ACC112 (cell line): ENCODE results near the gene PCBP3.
"Not testable (repeated sequence)": the region's sequence is repeated elsewhere in the genome, so short reads cannot be mapped to it uniquely, and the experiment has no call there.

Experiments used
- H2AFZ ChIP-seq: fragments of 200-600 bp; sonication (generic); one replicate; pipeline ENCODE4 v1.6.0; 2017; ENCODE audit warnings: antibody characterized with exemption, low read length; ENCODE audit not compliant: unreplicated experiment
- H3K27ac ChIP-seq: fragments of 200-600 bp; sonication (generic); 2 replicates; pipeline ENCODE4 v1.5.1; 2014; ENCODE audit warnings: low read depth, mild to moderate bottlenecking, antibody characterized with exemption, low read length, moderate library complexity
- H3K27me3 ChIP-seq: fragments of 200-600 bp; sonication (generic); 2 replicates; pipeline ENCODE4 v1.6.1; 2014; ENCODE audit warnings: mild to moderate bottlenecking, antibody characterized with exemption, low read length, moderate library complexity, mixed read lengths; ENCODE audit not compliant: insufficient read depth
- H3K36me3 ChIP-seq: fragments of 200-600 bp; sonication (generic); 2 replicates; pipeline ENCODE4 v1.6.1; 2016; ENCODE audit warnings: mild to moderate bottlenecking, antibody characterized with exemption, low read length, moderate library complexity, mixed read lengths; ENCODE audit not compliant: insufficient read depth
- H3K4me1 ChIP-seq: fragments of 200-600 bp; sonication (generic); one replicate; pipeline ENCODE4 v1.6.1; 2016; ENCODE audit warnings: low read length, mixed read lengths; ENCODE audit not compliant: insufficient read depth, unreplicated experiment, control insufficient read depth
- H3K4me3 ChIP-seq: fragments of 200-600 bp; sonication (generic); 2 replicates; pipeline ENCODE4 v1.5.1; 2014; ENCODE audit warnings: mild to moderate bottlenecking, low read depth, low read length
- H3K79me2 ChIP-seq: fragments of 200-600 bp; sonication (generic); one replicate; pipeline ENCODE4 v1.6.0; 2016; ENCODE audit warnings: low read length; ENCODE audit not compliant: control insufficient read depth, unreplicated experiment, insufficient read depth

Gene PCBP3

DNA sequence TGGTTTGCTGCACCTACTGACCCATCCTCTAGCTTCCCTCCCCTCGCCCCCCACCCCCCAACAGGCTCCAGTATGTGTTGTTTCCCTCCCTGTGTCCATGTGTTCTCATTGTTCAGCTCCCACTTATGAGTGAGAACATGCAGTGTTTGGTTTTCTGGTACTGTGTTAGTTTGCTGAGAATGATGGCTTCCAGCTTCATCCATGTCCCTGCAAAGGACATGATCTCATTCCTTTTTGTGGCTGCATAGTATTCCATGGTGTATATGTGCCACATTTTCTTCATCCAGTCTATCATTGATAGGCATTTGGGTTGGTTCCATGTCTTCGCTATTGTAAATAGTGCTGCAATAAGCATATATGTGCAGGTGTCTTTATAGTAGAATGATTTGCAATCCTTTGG is 17.4 kb upstream of the PCBP3 start:
- not testable (repeated sequence) for H3K79me2 ChIP-seq, H2AFZ ChIP-seq, H3K27ac ChIP-seq, H3K36me3 ChIP-seq, H3K4me1 ChIP-seq, H3K4me3 ChIP-seq
- peaks cover 23% of the 10 kb centered on the region for H3K27me3 ChIP-seq

DNA sequence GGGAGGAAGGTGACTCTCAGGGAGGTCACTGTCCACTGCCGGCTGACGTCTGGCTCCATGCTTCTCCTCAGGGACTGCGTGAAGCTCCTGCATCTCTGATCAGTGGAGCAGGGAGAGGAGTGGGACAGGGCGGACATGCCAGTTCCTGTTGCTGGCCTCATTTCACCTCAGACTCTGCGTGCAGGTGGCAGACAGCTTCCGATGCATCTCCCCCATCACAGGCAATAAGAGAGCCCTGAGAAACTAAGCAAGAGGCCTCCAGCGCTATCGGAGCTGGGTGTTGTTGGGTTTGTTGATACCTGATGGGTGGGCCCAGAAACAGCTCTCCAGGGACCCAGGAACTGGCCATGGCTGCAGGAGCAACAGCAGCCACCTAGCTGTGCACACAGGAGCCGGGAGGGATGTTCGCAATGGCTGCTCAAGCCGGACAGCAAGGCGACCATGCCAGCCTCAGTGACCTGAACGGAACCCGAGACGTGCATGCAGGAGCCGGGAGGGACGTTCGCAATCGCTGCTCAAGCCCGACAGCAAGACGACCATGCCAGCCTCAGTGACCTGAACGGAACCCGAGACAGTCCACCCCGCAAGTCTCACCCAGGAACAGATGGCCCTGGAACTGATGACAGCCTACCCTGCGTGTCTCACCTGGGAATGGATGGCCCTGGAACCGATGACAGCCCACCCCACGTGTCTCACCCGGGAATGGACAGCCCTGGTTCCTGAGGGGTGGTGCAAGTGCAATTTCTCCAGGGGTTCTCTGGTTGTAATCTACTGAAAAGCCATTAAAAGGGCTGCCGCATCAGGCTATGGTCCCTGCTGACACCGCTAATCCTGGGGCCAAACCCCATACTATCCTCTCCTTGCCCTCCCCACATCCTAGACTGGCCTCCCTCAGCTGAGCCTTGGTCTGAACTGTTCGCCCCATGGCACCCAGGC is 14.2 kb upstream of the PCBP3 start:
- Histone ChIP-seq H3K79me2 (no peaks in the 10 kb centered on the region), H3K27me3 (peaks cover 18% of the 10 kb centered on the region), H3K27ac (no peak overlapping the region), H2AFZ (no peak overlapping the region), H3K4me1 (no peaks in the 10 kb centered on the region), H3K36me3 (no peaks in the 10 kb centered on the region), H3K4me3 (no peak overlapping the region)

DNA sequence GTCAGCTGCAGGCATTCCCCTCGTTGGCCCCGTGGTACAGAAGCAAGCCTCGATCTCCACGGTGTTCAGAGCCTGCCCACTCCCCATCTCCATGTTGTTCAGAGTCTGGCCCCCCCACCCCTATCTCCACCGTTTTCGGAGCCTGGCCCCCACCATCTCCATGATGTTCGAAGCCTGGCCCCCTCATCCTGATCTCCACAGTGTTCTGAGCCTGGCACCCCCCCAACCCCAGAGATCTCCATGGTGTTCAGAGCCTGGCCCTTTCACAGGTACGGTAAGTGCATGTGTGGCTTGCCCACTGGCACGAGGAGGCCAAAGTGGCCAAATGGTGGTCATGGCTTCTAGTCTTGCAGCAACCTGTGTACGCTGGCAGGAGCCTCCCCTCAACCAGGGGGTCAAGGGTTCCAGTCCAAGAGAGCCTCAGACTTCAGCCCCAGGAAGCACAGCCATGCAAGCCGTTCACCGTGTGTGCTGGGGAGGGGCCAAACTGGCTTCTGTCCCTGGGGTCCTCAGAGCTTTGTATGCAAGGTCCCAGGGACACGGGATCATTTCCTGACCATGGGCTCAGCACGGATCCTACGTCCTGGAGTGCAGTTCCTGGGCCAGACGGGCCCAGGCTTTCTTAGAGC is 13.3 kb upstream of the PCBP3 start:
- Histone ChIP-seq H3K79me2 (no peaks in the 10 kb centered on the region), H3K27me3 (peaks cover 14% of the 10 kb centered on the region), H3K4me1 (no peaks in the 10 kb centered on the region), H3K36me3 (no peaks in the 10 kb centered on the region), H3K27ac (no peak overlapping the region), H2AFZ (no peak overlapping the region), H3K4me3 (no peak overlapping the region)

DNA sequence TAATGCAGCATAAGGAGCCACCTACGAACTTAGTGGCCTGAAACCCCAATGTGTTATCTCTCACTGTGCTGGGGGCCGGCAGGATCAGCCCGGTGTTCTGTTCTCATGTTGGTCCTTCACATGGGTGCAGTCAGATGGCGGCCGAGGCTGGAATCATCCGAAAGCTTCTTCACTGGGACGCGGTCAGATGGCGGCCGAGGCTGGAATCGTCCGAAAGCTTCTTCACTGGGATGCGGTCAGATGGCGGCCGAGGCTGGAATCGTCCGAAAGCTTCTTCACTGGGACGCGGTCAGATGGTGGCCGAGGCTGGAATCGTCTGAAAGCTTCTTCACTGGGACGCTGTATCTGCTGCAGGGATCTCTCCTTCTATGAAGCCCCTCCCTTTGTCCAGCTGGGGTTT is 12.6 kb upstream of the PCBP3 start:
- H3K79me2 ChIP-seq, result no peaks in the 10 kb centered on the region
- peaks cover 14% of the 10 kb centered on the region for H3K27me3 ChIP-seq
- no peak overlapping the region for H3K4me3 ChIP-seq
- H2AFZ ChIP-seq, result no peak overlapping the region
- H3K36me3 ChIP-seq, result no peaks in the 10 kb centered on the region
- H3K4me1 ChIP-seq, result no peaks in the 10 kb centered on the region
- H3K27ac ChIP-seq, result no peak overlapping the region

DNA sequence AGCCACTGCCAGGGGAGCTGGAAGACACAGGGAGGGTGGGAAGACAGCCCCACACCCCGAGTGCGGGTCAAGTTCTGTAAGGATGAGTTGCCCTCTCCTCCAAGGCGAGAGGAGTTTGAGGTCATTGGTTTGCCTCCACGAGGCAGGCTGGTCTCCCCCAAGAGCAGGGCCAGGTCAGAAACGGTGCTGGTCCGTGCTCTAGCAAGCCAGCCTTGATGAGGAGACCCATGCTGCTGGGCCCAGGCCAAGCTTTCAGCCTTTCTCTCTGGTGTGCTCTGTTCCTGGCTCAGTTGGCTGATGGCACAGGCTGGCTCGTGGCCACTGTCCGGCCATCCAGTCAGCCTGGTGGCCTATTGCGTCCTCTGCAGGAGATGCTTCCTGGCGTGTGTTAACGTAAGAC is 12.0 kb upstream of the PCBP3 start:
- Histone ChIP-seq H2AFZ (no peak overlapping the region), H3K79me2 (no peaks in the 10 kb centered on the region), H3K36me3 (no peaks in the 10 kb centered on the region), H3K27me3 (peaks cover 14% of the 10 kb centered on the region), H3K4me1 (no peaks in the 10 kb centered on the region), H3K27ac (no peak overlapping the region), H3K4me3 (no peak overlapping the region)

DNA sequence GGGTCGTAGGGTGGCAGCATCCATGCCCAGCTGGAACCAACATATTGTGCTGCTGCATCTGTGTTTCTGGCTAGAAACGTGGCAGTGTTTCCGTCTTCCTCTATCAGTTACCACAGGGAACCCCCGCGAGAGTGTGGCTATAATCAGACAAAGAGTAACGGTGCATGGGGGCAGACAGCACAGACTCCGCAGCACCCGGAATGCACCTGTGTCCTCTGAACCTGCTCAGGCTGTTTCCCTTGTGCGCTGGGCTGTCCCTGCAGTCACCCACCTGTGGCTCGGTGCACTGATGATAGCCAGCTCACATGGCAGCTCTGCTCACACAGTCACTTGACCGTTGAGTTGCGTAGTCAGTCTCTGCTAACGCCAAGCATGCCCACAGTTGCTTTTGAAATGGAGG is 11.4 kb upstream of the PCBP3 start:
- H3K27ac ChIP-seq, result no peak overlapping the region
- no peaks in the 10 kb centered on the region for H3K79me2 ChIP-seq
- H3K4me3 ChIP-seq, result no peak overlapping the region
- no peaks in the 10 kb centered on the region for H3K4me1 ChIP-seq
- H2AFZ ChIP-seq, result no peak overlapping the region
- H3K36me3 ChIP-seq, result no peaks in the 10 kb centered on the region
- H3K27me3 ChIP-seq, result peaks cover 17% of the 10 kb centered on the region

DNA sequence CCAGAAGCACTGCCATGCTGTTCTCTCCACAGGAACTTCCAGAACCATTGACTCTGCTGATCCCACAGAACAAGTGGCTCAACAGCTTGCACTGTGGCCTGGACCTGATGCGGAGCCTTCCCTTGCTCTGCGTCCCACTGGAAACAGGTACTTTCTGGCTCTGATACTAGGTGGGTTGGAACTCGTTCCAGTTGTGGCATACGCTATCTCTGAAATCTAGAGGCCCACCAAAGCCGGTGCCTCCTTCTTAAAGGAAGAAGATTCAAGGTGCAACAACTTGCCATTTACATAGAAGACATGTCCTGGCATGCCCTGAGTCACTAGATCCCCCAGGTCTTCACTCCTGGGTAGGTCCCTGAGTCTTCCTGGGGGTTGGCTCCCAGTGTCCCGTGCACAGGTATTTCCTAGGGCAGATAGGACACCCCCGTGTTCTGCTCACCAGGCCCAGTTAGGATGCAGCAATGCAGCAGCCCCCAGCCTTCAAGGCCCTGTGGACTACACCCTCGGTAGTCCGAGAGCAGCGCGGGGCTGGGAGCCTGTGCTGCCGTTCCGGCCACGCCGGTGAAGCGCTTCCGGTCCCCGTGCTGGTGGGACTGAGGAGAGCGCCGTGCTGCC is 10.8 kb upstream of the PCBP3 start:
- Histone ChIP-seq H3K27ac (no peak overlapping the region), H3K79me2 (no peaks in the 10 kb centered on the region), H3K36me3 (no peaks in the 10 kb centered on the region), H3K4me1 (no peaks in the 10 kb centered on the region), H3K4me3 (no peak overlapping the region), H2AFZ (no peak overlapping the region), H3K27me3 (peaks cover 16% of the 10 kb centered on the region)

DNA sequence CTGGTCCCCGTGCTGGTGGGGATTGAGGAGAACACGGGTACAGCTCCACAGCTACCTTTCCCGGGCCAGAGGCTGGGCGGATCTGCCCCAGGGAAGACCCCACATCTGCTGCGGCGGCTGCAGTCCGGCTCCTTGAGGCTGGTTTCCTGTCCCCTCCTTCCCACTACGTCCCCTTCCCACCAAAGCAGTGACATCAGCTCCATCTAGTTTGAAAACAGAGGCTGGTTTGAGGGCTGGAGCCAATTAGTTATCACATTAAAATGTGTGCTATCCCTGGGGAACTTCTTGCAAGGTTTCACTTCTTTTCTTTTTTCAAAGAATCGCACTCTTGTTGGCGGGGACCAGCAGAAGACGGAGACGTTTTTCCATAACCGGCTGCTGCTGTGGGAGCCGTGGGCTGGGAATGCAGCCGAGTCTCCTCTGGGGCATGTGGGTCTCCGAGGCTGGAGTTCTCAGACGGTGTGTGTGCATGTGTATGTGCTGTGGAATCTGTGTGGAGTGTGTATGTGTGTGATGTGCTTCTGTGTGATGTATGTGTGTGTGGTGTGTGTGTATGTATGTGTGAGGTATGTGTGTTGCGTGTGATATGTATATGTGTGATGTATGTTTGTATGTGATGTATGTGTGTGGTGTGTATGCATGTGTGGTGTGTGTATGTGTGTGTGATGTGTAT is 8.9 kb upstream of the PCBP3 start:
- peak overlapping the region; percentile 6 for H2AFZ ChIP-seq
- H3K4me1 ChIP-seq, result no peaks in the 10 kb centered on the region
- no peaks in the 10 kb centered on the region for H3K79me2 ChIP-seq
- H3K36me3 ChIP-seq, result no peaks in the 10 kb centered on the region
- H3K4me3 ChIP-seq, result peak overlapping the region; percentile 49
- no peak overlapping the region for H3K27ac ChIP-seq
- H3K27me3 ChIP-seq, result peaks cover 6% of the 10 kb centered on the region; the same call in 1 of the 2 replicates

DNA sequence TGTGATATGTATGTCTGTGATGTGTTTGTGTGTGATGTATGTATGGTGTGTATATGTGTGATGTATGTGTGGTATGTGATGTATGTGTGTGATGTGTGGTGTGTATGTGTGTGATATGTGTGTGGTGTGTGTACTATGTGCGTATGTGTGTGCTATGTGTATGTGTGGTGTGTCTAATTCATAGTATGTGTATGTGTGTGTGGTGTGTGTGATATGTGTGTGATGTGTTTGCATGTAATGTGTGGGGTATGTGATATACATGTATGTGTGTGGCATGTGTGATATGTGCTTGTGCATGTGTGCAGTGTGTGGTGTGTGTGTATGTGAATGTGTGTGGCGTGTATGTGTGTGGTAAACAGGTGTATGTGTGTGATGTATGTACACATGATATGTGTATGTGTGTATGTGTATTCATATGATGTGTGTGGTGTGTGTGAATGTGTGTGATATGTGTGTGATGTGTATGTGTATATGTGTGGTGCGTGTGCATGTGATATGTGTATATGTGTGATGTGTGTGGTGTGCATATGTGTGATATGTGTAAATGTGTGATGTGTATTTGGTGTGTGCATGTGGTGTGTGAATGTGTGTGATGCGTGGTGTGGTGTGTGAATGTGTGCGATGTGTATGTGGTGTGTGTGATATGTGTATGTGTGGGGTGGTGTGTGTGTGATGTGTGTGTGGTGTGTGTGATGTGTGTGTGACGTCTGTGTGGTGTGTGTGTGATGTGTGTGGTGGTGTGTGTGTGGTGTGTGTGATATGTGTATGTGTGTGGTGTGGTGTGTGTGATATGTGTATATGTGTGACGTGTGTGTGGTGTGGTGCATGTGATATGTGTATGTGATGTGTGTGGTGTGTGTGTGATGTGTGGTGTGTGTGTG is 8.0 kb upstream of the PCBP3 start:
- no peaks in the 10 kb centered on the region for H3K36me3 ChIP-seq
- no peaks in the 10 kb centered on the region for H3K79me2 ChIP-seq
- H3K27ac ChIP-seq, result no peak overlapping the region
- H3K27me3 ChIP-seq, result peaks cover 5% of the 10 kb centered on the region; the same call in 1 of the 2 replicates
- no peak overlapping the region for H2AFZ ChIP-seq
- H3K4me3 ChIP-seq, result no peak overlapping the region; the same call in 1 of the 2 replicates
- no peaks in the 10 kb centered on the region for H3K4me1 ChIP-seq

DNA sequence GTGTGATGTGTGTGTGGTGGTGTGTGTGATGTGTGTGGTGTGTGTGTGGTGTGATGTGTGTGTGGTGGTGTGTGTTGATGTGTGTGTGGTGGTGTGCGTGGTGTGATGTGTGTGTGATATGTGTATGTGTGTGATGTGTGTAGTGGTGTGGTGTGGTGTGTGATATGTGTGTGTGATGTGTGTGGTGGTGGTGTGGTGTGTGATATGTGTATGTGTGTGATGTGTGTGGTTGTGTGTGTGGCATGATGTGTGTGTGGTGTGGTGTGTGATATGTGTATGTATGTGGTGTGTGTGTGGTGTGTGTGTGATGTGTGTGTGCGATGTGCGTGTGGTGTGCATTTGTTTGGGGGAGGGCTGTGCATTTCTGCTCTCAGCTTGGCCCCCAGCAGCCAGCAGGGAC is 7.1 kb upstream of the PCBP3 start:
- peaks cover 5% of the 10 kb centered on the region; the same call in 1 of the 2 replicates for H3K27me3 ChIP-seq
- H3K4me1 ChIP-seq, result no peaks in the 10 kb centered on the region
- no peaks in the 10 kb centered on the region for H3K36me3 ChIP-seq
- no peaks in the 10 kb centered on the region for H3K79me2 ChIP-seq
- no peak overlapping the region for H2AFZ ChIP-seq
- no peak overlapping the region for H3K4me3 ChIP-seq
- no peak overlapping the region for H3K27ac ChIP-seq
